ENCODE results near the gene CXCR6.

Gene CXCR6

GRCh38 chr3:45943207-45943846, at the start of gene CXCR6:
CXCR6 (plus strand) TSS chr3:45943464; CDS start chr3:45946482, 3,018 bp downstream.
- no peak for DNase-seq

GRCh38 chr3:45894015-45894414, 49.2 kb upstream of the CXCR6 start:
- DNase-seq, result no peak

- DNase-seq, result no peak
Observed at GRCh38 chr3:45895686-45896468, 47.4 kb upstream of the CXCR6 start.

- DNase-seq, result no peak
Observed at GRCh38 chr3:45896956-45897355, 46.3 kb upstream of the CXCR6 start.

- DNase-seq, result no peak
Observed at GRCh38 chr3:45904931-45905330, 38.3 kb upstream of the CXCR6 start.

- no peak for DNase-seq
Observed at GRCh38 chr3:45905755-45906154, 37.5 kb upstream of the CXCR6 start.

- peak; percentile 0 for DNase-seq
Observed at GRCh38 chr3:45906681-45907407, 36.4 kb upstream of the CXCR6 start.

GRCh38 chr3:45907769-45908705, 35.2 kb upstream of the CXCR6 start:
- DNase-seq, result no peak

GRCh38 chr3:45908761-45909160, 34.5 kb upstream of the CXCR6 start:
- DNase-seq, result no peak

GRCh38 chr3:45909542-45909941, 33.7 kb upstream of the CXCR6 start:
- DNase-seq, result no peak

- DNase-seq, result no peak
Observed at GRCh38 chr3:45910892-45911291, 32.4 kb upstream of the CXCR6 start.

- DNase-seq, result no peak
Observed at GRCh38 chr3:45911511-45912226, 31.6 kb upstream of the CXCR6 start.

GRCh38 chr3:45912435-45912834, 30.8 kb upstream of the CXCR6 start:
- no peak for DNase-seq

- no peak for DNase-seq
Observed at GRCh38 chr3:45914362-45915058, 28.8 kb upstream of the CXCR6 start.

- no peak for DNase-seq
Observed at GRCh38 chr3:45915059-45915439, 28.2 kb upstream of the CXCR6 start.

GRCh38 chr3:45915518-45916231, 27.6 kb upstream of the CXCR6 start:
- no peak for DNase-seq

- peak; percentile 71 for DNase-seq
Observed at GRCh38 chr3:45917146-45917898, 25.9 kb upstream of the CXCR6 start.

GRCh38 chr3:45921158-45922038, 21.9 kb upstream of the CXCR6 start:
- no peak for DNase-seq

GRCh38 chr3:45922039-45922326, 21.3 kb upstream of the CXCR6 start:
- no peak for DNase-seq

Measured in NCI-H510A treated with DMSO at 0.1 percent for 48 hours (cell line).